Left ventricle myocardium superior (tissue), 1 donor: ENCODE data around the gene CASK. TPM values are rescaled to one million over a fixed set of nuclear protein-coding genes. Genes with fewer than 3 reads are reported as not detected.
"Not testable (repeated sequence)": the region's sequence is repeated elsewhere in the genome, so short reads cannot be mapped to it uniquely, and the experiment has no call there.

Source experiments
- ATAC-seq: fragments of 200-7000 bp; cut with Tn5 transposase; one replicate; pipeline ENCODE4 v1.9.1; 2020; ENCODE audit warnings: mild to moderate bottlenecking, moderate library complexity
- DNase-seq: peaks from one replicate; pipeline ENCODE4 v3.0.0-alpha.2; 2020
- intact Hi-C: fragments of 100-400 bp; cut with micrococcal nuclease; formaldehyde crosslinking; loops from one replicate; pipeline ENCODE4 v1.11.0; 2022
- total RNA-seq: library from RNA; stranded (reverse); fragmentation: NEBNext Ultra II Directional; extraction: Animal tissue kit (Norgen Biotek cat#: 25700); gene quantifications from one replicate; pipeline ENCODE4 v1.2.1, GENCODE V29; 2021
- donor health status: DM: no; HTN: yes; CAD: no; lungs with severe emphysema.

Gene CASK
- total RNA-seq, 1 donor from 2014 or later = 15.3 TPM

DNA sequence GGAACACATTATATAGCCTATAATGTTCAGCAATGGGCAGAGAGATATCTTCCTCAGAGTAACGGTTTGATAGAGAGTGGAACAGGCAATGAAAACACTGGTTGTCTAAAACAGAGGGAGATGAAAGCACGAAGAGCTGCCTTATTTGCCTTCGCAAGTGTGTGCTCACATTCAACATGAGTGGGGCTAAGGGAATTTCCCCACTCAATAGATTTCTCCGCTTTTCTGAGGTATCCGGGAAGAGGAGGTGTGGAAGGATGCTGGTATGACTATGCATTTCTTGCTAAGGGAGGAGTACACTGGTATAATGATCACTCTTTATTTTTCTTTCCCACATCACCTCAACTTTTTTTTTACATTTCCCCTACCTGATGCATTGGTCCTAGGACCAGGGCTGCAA is 207.1 kb downstream of the CASK start:
- no peak for DNase-seq
- no peak for ATAC-seq
- intact Hi-C loops = no loop called here

DNA sequence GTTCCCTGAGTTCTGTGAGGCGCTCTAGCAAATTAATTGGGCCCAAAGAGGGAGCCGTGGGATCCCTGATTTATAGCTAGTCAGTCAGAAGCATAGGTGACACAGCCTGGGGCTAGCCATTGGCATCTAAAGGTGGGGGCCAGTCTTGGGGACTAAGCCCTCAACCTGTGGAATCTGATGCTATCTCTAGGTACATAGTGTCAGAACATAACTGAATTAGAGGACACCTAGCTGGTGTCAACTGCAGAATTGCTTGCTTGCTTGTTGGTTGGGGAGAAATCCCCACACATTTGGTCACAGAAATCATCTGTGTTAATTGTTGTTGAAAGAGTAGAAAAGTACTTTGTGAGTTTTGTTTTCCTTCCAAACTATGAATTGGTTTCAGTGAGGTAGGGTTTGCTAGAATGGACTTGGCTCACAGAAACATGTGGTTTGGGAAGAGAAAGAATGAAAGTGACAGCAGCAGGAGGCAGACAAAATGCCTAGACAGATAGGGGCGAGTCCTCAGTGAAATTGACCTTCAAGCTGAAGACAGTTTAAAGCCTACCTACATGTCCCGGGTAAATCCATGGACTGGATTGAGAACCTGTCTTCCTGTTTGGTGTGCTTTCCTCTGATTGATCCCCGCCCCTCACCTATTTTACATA is 212.2 kb downstream of the CASK start:
- ATAC-seq (no peak), DNase-seq (no peak)
- intact Hi-C loops = no loop called here

DNA sequence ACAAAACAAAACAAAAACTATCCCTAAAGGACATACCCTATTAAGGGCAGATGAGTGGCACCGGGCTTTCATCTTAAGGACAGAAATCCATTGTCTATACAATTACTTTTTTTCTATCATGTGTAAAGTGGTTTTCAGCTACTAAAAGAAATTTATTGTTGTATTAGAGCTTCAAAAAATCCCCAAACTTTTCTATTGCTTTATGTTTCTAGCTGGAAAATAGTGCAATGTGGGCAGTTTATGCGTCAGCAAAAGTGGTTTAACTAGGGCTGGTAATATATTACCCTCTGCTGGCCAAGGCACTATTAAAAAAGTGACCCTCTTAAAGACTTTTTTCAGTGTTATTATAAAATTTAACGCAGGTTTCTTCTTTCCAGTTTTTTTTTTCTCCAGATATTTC is 214.9 kb downstream of the CASK start:
- no peak for ATAC-seq
- intact Hi-C loops = no loop called here

DNA sequence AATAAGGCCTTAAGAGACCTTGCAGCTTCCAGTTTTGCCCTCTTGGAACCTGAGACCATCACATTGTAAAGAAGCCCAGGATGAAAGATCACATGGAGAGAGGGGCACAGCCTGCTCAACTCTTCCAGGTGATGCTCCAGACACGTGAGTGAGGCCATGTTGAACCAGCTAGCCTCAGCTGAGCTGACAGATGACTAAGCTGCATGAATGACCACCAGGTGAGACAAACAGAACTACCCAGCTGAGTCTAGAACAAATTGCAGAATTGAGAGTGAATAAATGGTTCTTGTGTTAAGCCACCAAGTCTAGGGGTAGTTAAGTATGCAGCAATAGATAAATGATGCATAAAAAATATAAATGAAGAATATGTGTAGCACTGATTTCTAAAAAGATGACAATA is 216.1 kb downstream of the CASK start:
- ATAC-seq (no peak), DNase-seq (no peak)
- intact Hi-C loops = no loop called here

More for the DNA sequence above, 214.9 kb downstream of the CASK start:
- DNase-seq = no peak

DNA sequence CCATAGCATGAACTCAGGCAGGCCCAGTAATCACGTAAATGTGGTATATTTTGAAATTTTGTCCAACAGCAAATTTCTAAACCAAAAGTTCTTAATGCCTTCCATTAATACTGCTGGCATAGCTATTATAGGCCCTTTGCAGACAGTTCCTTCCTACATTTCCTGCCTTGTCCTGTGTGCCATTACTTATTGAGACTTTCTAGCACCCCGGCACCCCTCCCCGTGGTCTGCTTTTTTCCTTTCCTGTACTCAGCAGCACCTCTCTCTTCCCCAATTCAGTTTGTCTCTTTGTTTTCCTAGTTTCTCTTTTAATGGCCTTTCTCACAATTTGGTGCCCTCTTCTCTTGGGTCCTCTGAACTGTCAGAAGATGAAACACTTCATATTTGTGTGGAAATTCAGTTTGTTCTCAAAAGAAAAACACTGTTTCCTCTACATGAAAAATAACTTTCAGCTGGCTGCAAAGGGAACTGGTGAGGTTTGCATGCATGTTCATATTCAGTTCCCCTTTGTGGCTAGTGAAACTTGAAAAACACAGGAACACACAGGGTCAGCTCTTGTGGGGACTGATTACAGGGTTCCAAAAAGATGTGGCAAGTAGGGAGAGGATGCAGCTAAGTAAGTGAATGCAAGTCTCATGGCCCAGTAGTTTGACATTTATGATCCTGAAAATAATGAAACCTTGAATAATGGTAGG is 217.5 kb downstream of the CASK start:
- DNase-seq (no peak), ATAC-seq (peak; percentile 56)
- intact Hi-C loops = no loop called here

DNA sequence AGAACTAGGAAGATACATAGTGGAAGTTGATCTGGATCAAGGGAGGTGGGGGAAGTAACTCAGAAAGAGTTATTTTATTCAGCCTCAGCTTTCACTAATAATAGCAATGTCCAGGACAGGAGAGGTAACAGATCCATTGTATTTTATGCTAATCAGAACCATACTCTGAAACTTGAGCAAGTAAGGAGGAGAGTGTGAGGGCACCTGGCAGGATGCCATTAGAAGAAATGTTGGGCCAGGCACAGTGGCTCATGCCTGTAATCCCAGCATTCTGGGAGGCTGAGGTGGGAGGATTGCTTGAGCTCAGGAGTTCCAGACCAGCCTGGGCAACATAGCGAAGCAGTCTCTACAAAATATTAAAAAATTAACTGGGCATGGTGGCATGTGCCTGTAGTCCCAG is 218.3 kb downstream of the CASK start:
- DNase-seq (no peak), ATAC-seq (no peak)
- intact Hi-C loops = no loop called here

DNA sequence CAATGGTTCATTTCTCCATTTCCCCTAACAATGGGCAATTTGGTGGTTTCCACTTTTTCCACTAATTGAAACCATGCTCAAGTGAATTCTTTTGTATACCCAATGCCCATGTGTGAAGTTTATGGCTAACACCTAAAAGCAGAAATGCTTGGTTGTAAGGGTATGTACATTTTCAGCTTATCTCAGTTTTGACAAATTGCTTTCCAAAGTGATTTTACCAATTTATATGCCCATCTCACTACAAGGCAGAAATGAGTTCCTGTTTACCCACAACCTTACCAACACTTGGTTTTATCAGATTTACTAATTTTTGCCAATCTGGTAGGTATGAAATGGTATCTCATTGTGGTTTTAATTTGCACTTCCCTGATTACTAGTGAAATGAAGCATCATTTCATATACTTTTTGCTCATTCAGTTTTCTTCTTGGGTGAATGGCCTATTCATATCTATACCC is 219.8 kb downstream of the CASK start:
- ATAC-seq (no peak), DNase-seq (no peak)
- intact Hi-C loops = no loop called here

DNA sequence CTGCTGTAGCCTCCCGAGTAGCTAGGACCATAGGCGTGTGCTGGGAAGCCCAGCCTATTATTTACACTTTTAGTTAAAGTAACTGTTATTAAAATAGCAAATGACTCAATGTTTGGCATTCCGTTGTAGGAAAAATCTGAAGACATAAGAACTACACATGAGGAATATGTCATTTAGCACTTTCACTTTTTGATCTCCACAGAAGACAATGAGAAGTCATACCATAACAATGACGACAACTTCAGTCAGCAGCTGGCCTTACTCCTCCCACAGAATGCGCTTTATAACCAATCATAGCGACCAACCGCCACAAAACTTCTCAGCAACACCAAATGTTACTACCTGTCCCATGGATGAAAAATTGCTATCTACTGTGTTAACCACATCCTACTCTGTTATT is 227.9 kb downstream of the CASK start:
- no peak for DNase-seq
- intact Hi-C loops = no loop called here
- ATAC-seq = no peak

DNA sequence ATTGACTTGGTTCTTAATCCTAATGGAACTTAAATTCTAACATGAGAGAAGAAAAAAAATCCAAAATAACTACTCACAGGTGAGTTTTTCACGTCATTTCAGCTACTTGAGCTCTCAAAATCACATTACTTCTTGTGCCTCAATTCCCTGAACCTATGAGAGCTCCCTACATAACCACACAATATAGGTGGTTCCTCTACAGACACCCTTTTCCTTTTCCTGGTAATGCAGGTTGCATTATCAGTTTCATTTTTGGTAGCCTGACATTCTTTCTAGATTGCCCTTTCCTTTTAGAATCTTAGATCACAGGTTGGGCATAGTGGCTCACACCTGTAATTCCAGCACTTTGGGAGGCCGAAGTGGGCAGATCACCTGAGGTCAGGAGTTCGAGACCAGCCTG is 230.3 kb downstream of the CASK start:
- DNase-seq = no peak
- intact Hi-C loops = no loop called here
- no peak for ATAC-seq

DNA sequence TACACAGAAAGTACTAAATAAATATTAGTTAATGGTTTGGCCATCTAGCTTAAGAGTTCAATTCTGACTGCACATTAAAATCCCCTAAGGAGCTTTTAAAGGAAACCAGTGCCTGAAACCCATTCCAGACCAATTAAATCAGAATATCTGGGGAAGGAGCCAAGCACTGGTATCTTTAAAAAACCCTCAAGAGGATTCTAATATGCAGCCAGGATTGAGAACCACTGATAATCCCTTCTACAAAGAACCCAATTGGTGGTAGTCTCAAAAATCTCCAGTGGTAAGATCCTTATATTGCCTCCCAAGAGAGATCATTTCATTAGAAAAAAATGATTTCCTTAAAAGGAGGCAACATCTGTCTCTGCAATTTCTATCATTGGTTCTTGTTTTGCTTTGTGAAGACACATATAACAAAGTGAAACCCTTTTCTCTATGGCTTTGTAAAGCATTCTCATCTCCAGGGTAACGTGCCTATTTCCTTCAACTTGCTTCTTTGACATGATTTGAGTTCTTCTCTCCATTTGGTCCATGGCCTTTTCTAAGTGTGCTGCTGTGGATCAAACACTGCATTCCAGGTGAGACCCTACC is 231.1 kb downstream of the CASK start:
- peak; percentile 88 for ATAC-seq
- no peak for DNase-seq
- intact Hi-C loops = no loop called here

DNA sequence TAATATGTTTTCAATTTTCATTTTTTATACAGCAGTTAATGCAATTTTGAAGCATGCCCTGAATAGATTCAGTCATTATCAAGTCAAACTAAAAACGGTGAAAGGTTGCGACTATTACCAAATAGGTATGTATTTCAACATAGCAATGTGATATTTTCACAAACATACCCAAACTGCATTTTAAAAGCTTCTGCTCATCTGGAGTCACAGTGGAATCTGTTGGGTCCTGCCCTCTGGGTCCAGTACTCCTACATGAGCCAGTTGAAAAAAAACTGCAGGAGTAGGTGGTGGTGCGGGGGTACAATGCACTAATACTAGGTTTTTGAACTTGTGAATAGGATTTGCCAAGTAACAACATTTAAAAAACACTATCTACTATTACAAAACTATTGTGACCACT is 233.6 kb downstream of the CASK start:
- no peak for ATAC-seq
- DNase-seq = no peak
- intact Hi-C loops = no loop called here

DNA sequence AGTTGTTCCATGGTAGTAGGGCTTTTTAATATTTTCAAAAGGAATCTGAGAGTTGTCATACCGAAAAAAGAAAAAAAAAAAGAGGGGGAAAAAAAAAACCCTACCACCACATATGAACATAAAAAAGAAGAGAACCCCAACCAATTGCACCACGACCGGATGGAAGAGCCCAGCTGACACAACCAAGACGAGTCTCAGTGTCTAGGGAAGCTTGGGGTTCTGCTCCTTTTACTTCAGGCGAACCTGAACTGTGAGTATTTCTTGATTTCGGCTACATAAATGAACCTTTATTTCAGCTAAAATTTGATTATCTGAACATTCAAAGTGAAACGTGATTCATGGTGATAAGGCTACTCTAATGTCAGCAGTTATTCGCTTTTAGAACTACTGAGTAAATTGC is 234.5 kb downstream of the CASK start, which contains the start of gene GPR34:
Gene GPR34 (plus strand): TSS at position 139 of the 400 bp plus-strand sequence. CDS start 6,661 bp downstream, outside the sequence.
- peak; percentile 31 for ATAC-seq
- intact Hi-C loops = no loop called here
- no peak for DNase-seq

DNA sequence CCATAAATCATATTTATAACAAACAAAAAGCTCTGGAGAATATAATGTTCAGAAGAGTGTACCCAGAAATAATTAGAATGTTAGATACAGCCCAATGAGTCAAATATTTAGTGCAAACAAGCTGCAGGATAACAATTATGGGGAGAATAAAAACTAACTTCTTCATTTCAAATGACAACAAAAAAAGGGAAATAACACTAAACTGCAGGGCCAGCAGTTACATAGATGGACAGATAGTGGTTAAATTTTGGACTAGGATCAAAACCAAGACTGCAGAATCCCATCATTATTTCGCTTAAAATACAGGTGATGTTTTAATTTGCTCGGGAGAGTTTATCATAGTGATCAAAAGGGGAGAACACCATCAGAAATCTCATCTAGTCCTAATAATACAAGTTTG is 235.2 kb downstream of the CASK start:
- intact Hi-C loops = no loop called here
- no peak for ATAC-seq
- no peak for DNase-seq

DNA sequence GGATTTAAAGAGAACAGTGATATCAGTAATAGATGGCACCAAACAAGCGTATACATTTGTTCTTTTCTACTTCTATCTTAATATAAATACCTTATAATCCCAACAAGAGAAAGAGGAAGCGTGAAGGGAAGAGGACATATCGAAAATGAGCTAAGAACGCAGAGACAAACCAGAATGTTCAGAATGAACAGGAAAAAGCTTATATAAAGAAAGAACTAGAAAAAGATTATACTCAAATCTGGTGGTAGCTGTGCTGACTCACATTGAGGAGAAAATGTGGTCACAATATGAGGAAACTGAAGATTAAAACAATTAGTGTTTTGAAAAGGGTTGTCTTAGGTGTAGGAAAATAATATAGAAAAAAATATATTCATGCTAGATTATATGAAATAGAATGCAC is 236.6 kb downstream of the CASK start:
- DNase-seq (no peak), ATAC-seq (no peak)
- intact Hi-C loops = no loop called here

DNA sequence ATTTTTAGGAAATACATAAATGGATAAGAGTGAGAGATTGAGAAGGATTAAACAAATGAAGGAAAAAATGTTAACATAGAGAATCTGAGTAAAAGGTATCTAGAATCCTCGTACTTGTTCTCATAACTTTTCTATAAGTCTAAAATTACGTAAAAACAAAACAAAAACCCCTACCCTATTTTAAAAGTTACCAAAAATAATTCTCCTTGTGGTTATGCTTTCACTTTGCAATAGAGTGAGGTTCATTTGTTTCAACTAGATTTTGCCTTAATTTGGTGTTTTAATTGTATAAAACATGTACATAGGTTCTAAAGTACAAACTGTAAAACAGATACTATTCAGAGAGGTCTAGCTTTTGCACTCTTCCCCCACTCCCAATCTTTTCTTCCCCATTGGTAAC is 238.4 kb downstream of the CASK start:
- no peak for ATAC-seq
- no peak for DNase-seq
- intact Hi-C loops = no loop called here

DNA sequence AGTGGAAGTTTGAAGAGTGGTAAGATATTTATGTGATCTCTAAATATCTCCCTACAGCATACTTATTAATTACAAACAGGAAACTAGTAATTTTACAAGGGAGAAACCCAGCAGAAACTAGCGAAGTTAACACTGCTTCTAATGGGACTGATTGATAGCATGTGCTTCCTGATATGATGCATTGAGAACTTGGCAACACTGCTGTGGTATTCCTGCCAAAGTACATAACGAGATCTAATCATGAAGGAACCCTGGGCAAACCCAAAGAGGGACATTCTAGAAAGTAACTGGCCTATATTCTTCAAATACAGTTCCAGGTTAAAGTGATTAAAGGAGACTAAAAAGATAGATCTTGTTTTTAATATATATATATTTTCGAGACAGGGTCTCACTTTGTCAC is 239.2 kb downstream of the CASK start:
- DNase-seq = no peak
- no peak for ATAC-seq

DNA sequence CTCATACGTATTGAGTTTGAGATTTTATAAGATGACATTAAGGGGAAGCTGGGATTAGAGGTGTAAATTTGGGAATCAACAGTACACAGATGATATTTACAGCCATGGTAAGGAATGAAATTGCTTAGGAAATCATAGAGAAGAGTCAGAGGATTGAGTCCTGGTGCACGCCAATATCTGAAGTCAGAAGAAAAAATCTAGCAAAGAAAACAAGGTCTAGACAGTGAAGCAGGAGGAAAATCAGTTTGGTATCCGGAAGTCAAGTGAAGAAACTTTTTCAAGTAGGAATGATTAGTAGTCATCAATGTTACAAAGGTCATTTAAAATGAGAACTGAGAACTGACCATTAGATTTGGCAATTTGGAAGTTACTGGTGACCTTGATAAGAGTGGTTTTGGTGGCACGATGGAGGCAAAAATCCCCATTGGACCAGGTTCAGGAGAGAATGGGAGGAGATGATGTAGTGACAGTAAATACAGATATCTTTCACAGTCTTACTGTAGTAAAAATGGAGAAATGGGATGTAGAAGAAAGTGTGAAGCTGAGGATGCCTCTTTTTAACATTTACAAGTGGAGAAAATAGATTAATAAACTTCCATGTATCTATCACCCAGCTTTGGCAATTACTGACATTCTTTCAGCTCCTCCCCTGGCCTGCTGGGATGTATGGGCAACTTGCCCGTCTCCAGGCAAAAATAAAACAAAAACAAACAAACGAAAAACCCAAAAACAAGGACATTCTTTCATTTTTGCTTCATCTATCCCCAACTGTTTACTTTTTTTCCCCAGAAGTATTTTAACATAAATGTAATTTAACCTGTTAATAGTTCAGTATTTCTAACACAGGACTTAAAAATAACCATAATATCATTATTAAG is 245.9 kb downstream of the CASK start:
- intact Hi-C loops = no loop called here
- no peak for DNase-seq
- no peak for ATAC-seq

More for the DNA sequence above, 239.2 kb downstream of the CASK start:
- intact Hi-C loops = no loop called here

DNA sequence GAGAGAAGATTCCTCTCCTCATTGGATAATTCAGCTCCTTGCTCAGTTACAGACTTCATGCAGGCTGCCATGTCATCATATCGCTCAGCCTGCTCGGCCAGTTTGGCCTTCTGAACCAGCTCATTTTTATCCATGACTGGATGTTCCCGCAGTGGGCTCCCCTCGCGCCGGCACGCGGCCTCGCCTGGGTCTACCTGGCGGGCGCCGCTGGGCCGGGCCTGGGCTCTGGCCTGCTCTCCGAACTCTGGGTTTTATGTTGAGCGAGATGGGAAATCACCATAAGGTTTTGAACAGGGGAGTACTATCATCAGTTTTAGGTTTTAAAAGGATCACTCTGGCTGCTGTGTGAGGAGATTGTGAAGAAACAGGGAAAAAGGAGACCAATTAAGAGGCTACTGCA is 247.0 kb downstream of the CASK start:
- intact Hi-C loops, ATAC-seq, DNase-seq: not testable (repeated sequence)

DNA sequence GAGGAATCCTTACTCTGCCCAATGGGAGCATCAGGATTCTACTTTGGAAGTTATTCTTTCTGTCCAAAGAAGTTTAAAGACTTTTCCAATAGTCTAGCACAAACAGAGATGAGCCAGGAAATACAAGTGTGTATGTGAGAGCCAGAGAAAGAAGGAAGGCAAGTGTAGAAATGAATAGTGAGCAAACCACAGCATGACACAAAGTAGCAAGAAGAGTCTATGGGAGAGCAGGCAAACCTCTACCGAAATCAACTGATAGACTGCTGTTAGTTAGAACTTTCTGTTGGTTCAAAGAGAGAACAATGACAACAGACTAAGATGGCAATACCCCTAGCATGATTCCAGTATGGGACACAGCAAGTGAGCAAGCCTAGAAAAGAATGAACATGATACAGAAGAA is 250.7 kb downstream of the CASK start:
- intact Hi-C loops = no loop called here
- ATAC-seq (no peak), DNase-seq (no peak)

DNA sequence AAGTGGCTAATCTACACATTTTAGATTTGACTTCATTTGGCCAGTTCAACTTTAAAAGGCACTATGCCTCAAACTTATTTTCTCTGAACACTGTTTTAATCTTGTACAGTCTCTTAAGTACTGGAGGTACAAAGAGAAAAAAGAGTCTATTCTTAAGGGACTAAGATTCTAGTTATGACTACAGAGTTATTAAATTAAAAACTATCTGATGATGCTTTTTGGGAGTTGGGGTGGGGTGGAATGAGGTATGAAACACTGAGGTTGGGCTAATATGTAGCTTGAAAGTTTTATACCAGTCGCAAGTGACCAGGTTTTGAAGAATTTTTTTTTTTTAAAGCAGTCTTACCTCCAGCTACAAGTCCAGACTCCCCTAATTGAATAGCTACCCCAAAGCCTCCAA is 252.3 kb downstream of the CASK start:
- ATAC-seq = no peak
- DNase-seq = no peak
- intact Hi-C loops = no loop called here
